HG03064 (cell line): Measurements from ENCODE around the gene ZNF785.
"Not testable (repeated sequence)": the region's sequence is repeated elsewhere in the genome, so short reads cannot be mapped to it uniquely, and the experiment has no call there.

Experiments
- ATAC-seq: cut with Tn5 transposase; IDR thresholded peaks from one replicate; pipeline ENCODE4 v1.9.1; 2021; ENCODE audit warnings: low read depth; ENCODE audit not compliant: unreplicated experiment

The ZNF785 gene

GRCh38 chr16:30543067-30543466 lies 42.4 kb downstream of the ZNF785 start:
- ATAC-seq: no peak

DNA sequence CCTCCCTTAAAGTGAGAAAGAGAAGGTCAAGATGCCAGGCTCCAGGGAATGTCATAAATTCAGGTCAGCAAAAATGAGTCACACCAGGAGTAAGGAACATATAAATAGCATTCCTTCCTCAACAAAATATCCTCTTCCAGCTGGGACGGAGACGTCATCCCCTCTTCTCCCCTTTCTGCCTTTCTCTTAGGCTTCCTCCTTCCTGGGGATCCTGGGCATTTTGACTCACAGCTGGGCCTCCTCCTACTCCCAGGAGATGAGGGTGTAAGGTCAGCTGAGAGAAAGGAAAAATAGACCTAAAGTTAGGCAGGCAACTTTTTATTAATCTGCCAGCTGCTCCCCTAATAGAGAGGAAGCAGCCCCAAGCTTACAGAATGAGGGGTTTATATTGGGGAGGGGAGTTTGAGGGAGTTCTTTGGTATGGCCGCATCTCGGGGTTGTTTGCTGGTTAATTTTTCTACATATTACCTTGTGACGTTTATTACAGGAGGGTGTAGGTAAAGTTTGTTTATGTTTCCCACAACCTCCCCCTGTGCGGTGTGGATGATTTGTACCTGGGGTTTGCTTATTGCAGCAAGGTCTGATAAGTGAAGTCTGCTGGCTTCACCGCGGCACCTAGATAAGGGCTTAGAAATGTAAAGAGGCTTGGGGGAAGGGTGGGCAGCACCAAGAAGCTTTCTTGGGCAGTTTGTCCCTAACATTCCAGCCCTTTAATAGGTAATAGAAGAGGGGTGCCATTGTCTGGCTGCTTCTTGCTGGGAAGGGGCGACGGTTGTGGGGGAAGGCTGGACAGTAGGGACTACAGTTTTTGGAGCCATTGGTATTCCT lies 43.8 kb downstream of the ZNF785 start:
- ATAC-seq: no peak

DNA sequence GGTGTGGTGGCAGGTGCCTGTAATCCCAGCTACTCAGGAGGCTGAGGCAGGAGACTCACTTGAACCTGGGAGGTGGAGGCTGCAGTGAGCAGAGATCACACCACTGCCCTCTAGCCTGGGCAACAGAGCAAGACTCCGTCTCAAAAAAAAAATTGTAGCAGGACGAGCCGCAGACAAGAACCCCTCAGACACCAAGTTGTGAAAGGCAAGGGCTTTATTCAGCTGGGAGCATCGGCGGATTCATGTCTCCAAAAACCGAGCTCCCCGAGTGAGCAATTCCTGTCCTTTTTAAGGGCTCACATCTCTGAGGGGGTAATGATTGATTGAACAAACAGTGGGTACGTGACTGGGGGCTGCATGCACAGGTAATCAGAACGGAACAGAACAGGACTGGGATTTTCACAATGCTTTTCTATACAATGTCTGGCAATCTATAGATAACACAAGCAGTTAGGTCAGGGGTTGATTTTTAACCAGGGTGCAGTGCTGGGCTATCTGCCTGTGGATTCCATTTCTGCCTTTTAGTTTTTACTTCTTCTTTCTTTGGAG lies 44.5 kb downstream of the ZNF785 start:
- ATAC-seq: not testable (repeated sequence)

- ATAC-seq: not testable (repeated sequence)
Measured at GRCh38 chr16:30539986-30540526, 45.4 kb downstream of the ZNF785 start.

DNA sequence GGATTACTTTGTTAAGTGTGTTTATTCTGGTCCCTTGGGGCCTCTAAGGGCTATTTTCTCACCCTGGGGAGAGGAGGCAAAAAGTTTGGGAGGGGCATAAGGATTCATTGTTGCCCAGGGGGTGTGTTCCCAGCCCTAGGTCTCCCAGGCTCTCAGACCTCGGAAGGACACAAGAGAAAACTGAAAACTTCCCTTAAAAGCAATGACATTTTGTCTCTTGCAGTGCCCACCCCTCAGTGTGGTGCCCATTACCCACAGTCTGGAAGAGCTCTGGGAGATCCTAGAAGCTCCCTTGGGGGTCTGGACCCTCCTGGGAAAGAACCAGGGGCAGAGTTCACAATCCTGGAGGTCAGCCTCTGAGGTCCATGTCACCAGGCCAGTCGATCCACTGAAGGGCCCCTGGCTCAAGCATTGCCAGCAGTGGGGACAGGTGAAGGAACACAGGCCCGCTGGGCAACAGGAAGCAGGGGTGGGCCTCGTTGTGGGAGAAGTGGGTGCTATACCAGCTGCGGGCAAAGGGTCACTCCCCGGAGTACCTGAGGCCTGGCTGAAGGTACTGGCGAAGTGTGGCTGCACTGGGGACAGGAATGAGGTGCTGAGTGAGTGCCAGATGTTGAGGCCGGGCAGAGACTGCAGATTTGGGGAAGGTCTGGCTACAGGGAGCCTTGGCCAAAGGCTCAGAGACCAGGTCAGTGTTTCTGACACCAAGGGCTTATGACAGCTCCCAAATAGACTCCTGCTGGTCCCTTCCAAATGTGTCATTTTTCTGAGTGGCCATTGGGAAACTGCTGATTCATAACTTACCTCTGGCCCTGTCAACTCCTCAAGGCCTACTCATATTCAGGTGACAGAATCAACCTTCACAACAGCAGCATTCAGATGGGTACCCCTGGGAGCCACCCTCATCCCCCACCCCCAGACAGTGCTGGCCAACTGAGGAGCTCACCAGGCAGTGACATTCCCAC lies 46.2 kb downstream of the ZNF785 start:
- no peak for ATAC-seq

- not testable (repeated sequence) for ATAC-seq
Measured at GRCh38 chr16:30536391-30537024, 49.0 kb downstream of the ZNF785 start.

DNA sequence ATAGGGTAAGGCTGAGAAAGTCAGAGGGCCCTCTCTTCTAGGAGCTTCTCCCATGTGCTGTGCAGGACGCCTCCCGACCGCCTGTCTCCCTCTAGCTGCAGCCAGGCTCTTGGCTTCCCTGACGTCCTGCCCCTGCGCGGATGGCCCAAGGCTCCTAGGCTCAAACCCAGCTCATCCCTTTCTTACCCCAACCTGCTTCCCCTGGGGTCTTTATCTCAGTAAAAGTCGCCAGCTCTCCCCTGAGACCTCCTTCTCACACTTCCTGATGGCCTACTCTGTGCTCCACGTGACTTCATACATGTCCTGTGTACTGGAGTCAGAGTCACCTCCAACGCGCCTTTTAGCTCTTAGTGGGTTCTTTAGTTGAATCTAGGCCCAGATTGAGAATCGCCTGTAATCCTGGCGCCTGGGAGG lies 49.7 kb downstream of the ZNF785 start:
- peak; percentile 46 for ATAC-seq

DNA sequence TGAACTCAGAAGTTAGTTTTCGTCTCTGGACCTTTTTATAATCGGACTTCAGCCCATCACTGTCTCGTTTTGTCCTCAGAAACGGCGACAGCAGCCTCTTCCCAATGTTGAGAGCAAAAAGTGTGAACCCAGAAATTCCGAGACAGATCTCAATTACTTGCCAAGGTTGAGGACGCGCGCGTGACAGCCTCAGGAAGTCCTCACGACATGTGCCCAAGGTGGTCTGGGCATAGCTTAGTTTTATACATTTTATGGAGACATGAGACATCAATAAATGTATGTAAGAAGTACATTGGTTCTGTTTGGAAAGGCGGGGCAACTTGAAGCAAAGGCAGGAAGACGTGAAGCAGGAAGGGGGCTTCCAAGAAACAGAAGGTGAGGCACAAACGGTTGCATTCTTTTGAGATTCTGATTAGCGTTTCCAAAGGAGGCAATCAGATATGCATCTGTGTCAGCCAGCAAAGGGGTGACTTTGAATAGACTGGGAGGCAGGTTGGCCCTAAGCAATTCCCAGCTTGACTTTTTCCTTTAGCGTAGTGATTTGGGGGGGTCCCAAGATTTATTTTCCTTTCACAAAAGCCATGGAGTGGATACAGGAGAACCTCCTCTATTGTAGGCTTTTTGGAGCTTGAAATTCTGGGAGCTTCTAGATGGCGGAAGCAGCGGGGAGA lies 50.3 kb downstream of the ZNF785 start:
- no peak for ATAC-seq

DNA sequence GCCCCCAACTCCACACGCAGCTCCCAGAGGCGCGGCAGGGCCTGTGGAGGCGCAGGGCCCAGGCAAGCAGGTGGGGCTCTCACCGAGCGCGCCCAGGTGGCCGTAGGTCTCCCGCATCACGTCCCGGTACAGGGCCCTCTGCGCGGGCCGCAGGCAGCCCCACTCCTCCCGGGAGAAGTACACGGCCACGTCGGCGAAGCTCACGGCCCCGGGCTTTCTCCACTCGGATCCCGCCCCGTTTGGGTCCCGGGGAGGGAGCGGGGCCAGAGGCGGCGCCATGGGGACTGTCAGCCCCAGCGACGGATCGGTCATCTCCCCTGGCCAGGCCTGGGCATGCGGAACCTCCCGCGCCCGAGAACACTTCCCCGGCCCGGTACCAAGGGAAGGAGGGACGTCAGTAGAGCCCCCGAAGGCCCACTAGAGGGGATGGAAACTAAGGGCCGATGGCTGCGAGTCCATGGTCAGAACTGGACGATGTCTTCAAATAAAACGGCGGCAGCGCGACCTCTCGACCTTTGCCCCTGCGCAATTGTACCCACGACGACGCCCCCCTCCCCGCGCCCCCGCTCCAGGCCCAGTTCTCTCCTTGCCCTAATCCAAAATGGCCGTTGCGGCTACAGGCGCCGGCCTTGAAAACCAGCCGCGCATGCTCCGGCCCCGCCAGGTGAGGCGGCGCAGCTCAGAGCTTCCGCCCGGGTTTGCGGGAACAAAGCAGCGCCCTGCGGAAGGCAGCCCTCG lies 51.0 kb downstream of the ZNF785 start, which contains the start of gene ZNF747:
TSS of gene ZNF747 (minus strand) at position 491 of the 738 bp plus-strand sequence. CDS start at position 312, 179 bp downstream.
- ATAC-seq: no peak

GRCh38 chr16:30533748-30534367 lies 51.6 kb downstream of the ZNF785 start:
- ATAC-seq: no peak

- ATAC-seq: no peak
Measured at GRCh38 chr16:30533146-30533522, 52.4 kb downstream of the ZNF785 start.

- no peak for ATAC-seq
Measured at GRCh38 chr16:30532285-30533145, 53.0 kb downstream of the ZNF785 start.
